ENCODE data around the gene CLSTN2.

DNA sequence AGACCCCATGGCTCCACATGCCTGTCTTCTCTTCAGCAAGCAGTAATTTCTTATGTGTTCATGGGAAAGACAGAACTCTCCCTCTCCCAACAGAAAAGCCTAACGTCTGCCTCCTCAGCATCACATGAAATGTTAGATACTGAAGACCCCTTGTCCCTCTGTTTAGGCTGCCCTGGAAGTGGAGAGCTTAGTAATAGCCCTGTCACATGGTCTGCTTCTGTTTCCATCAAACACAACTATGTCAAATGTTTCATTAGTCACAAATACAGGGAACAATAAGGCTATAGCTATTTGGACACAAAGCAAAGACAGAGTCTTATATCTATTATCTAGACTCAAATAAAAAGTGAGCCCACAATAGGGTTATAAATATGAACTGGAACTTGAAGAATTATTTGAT, 552.6 kb downstream of the CLSTN2 start:
- TF ChIP-seq, protein P1, sequence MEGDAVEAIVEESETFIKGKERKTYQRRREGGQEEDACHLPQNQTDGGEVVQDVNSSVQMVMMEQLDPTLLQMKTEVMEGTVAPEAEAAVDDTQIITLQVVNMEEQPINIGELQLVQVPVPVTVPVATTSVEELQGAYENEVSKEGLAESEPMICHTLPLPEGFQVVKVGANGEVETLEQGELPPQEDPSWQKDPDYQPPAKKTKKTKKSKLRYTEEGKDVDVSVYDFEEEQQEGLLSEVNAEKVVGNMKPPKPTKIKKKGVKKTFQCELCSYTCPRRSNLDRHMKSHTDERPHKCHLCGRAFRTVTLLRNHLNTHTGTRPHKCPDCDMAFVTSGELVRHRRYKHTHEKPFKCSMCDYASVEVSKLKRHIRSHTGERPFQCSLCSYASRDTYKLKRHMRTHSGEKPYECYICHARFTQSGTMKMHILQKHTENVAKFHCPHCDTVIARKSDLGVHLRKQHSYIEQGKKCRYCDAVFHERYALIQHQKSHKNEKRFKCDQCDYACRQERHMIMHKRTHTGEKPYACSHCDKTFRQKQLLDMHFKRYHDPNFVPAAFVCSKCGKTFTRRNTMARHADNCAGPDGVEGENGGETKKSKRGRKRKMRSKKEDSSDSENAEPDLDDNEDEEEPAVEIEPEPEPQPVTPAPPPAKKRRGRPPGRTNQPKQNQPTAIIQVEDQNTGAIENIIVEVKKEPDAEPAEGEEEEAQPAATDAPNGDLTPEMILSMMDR (IDR thresholded peaks at IDR 0.05; ENCODE audit: insufficient read depth, low read depth, low read length): no peak
- no peak for TF ChIP-seq EZH2 (IDR thresholded peaks at IDR 0.05; ENCODE audit: insufficient read depth, low read length)
